WTC11 (cell line): ENCODE measurements around the gene RHOBTB3. TPM values are rescaled to one million over a fixed set of nuclear protein-coding genes. Genes with fewer than 3 reads are reported as not detected.

Experiments
- ATAC-seq: fragments of 200-7000 bp; cut with Tn5 transposase; 2 replicates; pipeline ENCODE4 v1.10.0; 2021; ENCODE audit warnings: mild to moderate bottlenecking, moderate library complexity
- CTCF ChIA-PET: fragments of 300-600 bp; sonication (Branson Sonifier 250); formaldehyde crosslinking; loops from one replicate; lab custom pipeline; 2021; ENCODE audit warnings: antibody characterized with exemption; lab: Charles Lee
- POLR2A ChIA-PET: fragments of 350-600 bp; sonication (Branson Sonifier 250); formaldehyde crosslinking; loops from one replicate; lab custom pipeline; 2021; ENCODE audit warnings: antibody characterized with exemption; lab: Charles Lee
- DNase-seq: peaks from one replicate; pipeline ENCODE4 v3.0.0; 2021; ENCODE audit warnings: low spot score
- H3K27ac Mint-ChIP-seq: 2 replicates; pipeline ENCODE4 v1.8.0; 2021; ENCODE audit warnings: mixed read lengths
- H3K27me3 Mint-ChIP-seq: 2 replicates; pipeline ENCODE4 v1.8.0; 2021; ENCODE audit warnings: low read depth, mild to moderate bottlenecking, moderate library complexity, mixed read lengths
- H3K36me3 Mint-ChIP-seq: 2 replicates; pipeline ENCODE4 v1.8.0; 2021; ENCODE audit warnings: mixed read lengths
- H3K4me1 Mint-ChIP-seq: 2 replicates; pipeline ENCODE4 v1.8.0; 2022; ENCODE audit warnings: mixed read lengths
- H3K4me3 Mint-ChIP-seq: 2 replicates; pipeline ENCODE4 v1.8.0; 2021; ENCODE audit warnings: mild to moderate bottlenecking, moderate library complexity, mixed read lengths
- H3K9me3 Mint-ChIP-seq: 2 replicates; pipeline ENCODE4 v1.8.0; 2021; ENCODE audit warnings: mixed read lengths
- CBFB ChIP-seq: sonication (generic); formaldehyde crosslinking; IDR thresholded peaks from 2 replicates; pipeline ENCODE4 v1.8.1; 2022; ENCODE audit warnings: mild to moderate bottlenecking, low read depth, missing genetic modification reagents
- E2F5 ChIP-seq: sonication (generic); formaldehyde crosslinking; IDR thresholded peaks from 2 replicates; pipeline ENCODE4 v1.8.1; 2022; ENCODE audit warnings: mild to moderate bottlenecking, moderate library complexity, missing genetic modification reagents
- HMGXB4 ChIP-seq: sonication (generic); formaldehyde crosslinking; IDR thresholded peaks from 2 replicates; pipeline ENCODE4 v1.8.1; 2023; ENCODE audit warnings: mild to moderate bottlenecking, moderate library complexity, missing genetic modification reagents
- KAT7 ChIP-seq: sonication (generic); formaldehyde crosslinking; IDR thresholded peaks from 2 replicates; pipeline ENCODE4 v1.8.1; 2023; ENCODE audit warnings: missing genetic modification reagents, mild to moderate bottlenecking, borderline replicate concordance
- MAX ChIP-seq: sonication (generic); formaldehyde crosslinking; IDR thresholded peaks from 2 replicates; pipeline ENCODE4 v1.8.0; 2022; ENCODE audit warnings: mild to moderate bottlenecking, missing genetic modification reagents
- MXD4 ChIP-seq: fragments of 250-450 bp; sonication (Bioruptor Pico); IDR thresholded peaks from 2 replicates; pipeline ENCODE4 v1.8.0; 2021; ENCODE audit warnings: mild to moderate bottlenecking, moderate library complexity, borderline replicate concordance
- NR1H2 ChIP-seq: sonication (generic); formaldehyde crosslinking; IDR thresholded peaks from 2 replicates; pipeline ENCODE4 v1.9.0; 2021; ENCODE audit warnings: mild to moderate bottlenecking, moderate library complexity, missing genetic modification reagents
- RORB ChIP-seq: fragments of 250-450 bp; sonication (Bioruptor Pico); IDR thresholded peaks from 2 replicates; pipeline ENCODE4 v1.9.0; 2021; ENCODE audit warnings: mild to moderate bottlenecking
- USF1 ChIP-seq: sonication (generic); formaldehyde crosslinking; IDR thresholded peaks from 2 replicates; pipeline ENCODE4 v1.8.0; 2022; ENCODE audit warnings: mild to moderate bottlenecking, missing genetic modification reagents
- ZBTB21 ChIP-seq: sonication (generic); formaldehyde crosslinking; IDR thresholded peaks from 2 replicates; pipeline ENCODE4 v1.8.1; 2023; ENCODE audit warnings: mild to moderate bottlenecking, missing genetic modification reagents, borderline replicate concordance
- ZNF219 ChIP-seq: sonication (generic); formaldehyde crosslinking; IDR thresholded peaks from 2 replicates; pipeline ENCODE4 v1.8.0; 2023; ENCODE audit warnings: missing genetic modification reagents, mild to moderate bottlenecking, borderline replicate concordance
- ZNF281 ChIP-seq: sonication (generic); formaldehyde crosslinking; IDR thresholded peaks from 2 replicates; pipeline ENCODE4 v1.8.0; 2023; ENCODE audit warnings: mild to moderate bottlenecking, missing genetic modification reagents
- ZNF396 ChIP-seq: fragments of 250-450 bp; sonication (Bioruptor Pico); IDR thresholded peaks from 2 replicates; pipeline ENCODE4 v1.8.0; 2021; ENCODE audit warnings: mild to moderate bottlenecking, moderate library complexity, borderline replicate concordance
- total RNA-seq: library from RNA; stranded (reverse); gene quantifications from 3 replicates; pipeline ENCODE4 v1.2.3, GENCODE V29; 2021
- TF ChIP-seq, protein P1 (sequence below): sonication (generic); formaldehyde crosslinking; IDR thresholded peaks from 2 replicates; pipeline ENCODE4 v1.8.1; 2023; ENCODE audit warnings: mild to moderate bottlenecking, missing genetic modification reagents, moderate library complexity
- TF ChIP-seq, protein P2 (sequence below): sonication (generic); formaldehyde crosslinking; IDR thresholded peaks from 2 replicates; pipeline ENCODE4 v1.8.1; 2023; ENCODE audit warnings: mild to moderate bottlenecking, missing genetic modification reagents
- TF ChIP-seq, protein P3 (sequence below): fragments of 250-450 bp; sonication (Bioruptor Pico); IDR thresholded peaks from 2 replicates; pipeline ENCODE4 v1.9.0; 2021; ENCODE audit warnings: mild to moderate bottlenecking
- TF ChIP-seq, protein P4 (sequence below): sonication (generic); formaldehyde crosslinking; IDR thresholded peaks from 2 replicates; pipeline ENCODE4 v1.8.1; 2023; ENCODE audit warnings: mild to moderate bottlenecking, missing genetic modification reagents, moderate library complexity
- TF ChIP-seq, protein P5 (sequence below): sonication (generic); formaldehyde crosslinking; conservative IDR thresholded peaks from 2 replicates; pipeline ENCODE4 v1.8.1; 2022; ENCODE audit warnings: mild to moderate bottlenecking, missing genetic modification reagents
- TF ChIP-seq, protein P6 (sequence below): sonication (generic); formaldehyde crosslinking; IDR thresholded peaks from 2 replicates; pipeline ENCODE4 v1.8.1; 2023; ENCODE audit warnings: mild to moderate bottlenecking, missing genetic modification reagents, borderline replicate concordance

RHOBTB3 gene
- total RNA-seq, 1 experiment from 2014 or later: 13.8 TPM

GRCh38 chr5:95731571-95732554, 727 bp downstream of the RHOBTB3 start:
- POLR2A ChIA-PET: interaction anchor here (1.1 to 2.5 kb wide), 4 partner anchors 21 to 700 kb away, joined by 3 to 19 read pairs (median 6); partner anchors contain the start of genes GLRX and RFESD
- peaks cover 39% of the 10 kb centered on the region for H3K4me1 Mint-ChIP-seq
- peaks cover 66% of the 10 kb centered on the region for H3K27me3 Mint-ChIP-seq
- H3K36me3 Mint-ChIP-seq: no peaks in the 10 kb centered on the region
- ATAC-seq: peak; percentile 57
- CTCF ChIA-PET: interaction anchor here (0.9 to 2.2 kb wide), 4 partner anchors 23 to 447 kb away, joined by 3 to 10 read pairs (median 6); partner anchors contain the start of gene MCTP1
- peak overlapping the region; percentile 87 for H3K4me3 Mint-ChIP-seq
- no peak overlapping the region for H3K27ac Mint-ChIP-seq
- no peaks in the 10 kb centered on the region for H3K9me3 Mint-ChIP-seq
- DNase-seq: peak; percentile 65
- no peak for TF ChIP-seq ZBTB21 (CRISPR knock-in tag)
- TF ChIP-seq CBFB (CRISPR knock-in tag): 0 out of 2 replicates have a peak, but pooled peaks have one; percentile 35
- peak; percentile 30; the same call in 1 of the 2 replicates for TF ChIP-seq USF1
- TF ChIP-seq, protein P1, sequence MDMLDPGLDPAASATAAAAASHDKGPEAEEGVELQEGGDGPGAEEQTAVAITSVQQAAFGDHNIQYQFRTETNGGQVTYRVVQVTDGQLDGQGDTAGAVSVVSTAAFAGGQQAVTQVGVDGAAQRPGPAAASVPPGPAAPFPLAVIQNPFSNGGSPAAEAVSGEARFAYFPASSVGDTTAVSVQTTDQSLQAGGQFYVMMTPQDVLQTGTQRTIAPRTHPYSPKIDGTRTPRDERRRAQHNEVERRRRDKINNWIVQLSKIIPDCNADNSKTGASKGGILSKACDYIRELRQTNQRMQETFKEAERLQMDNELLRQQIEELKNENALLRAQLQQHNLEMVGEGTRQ (CRISPR knock-in tag): no peak
- peak; percentile 79; the same call in 1 of the 2 replicates for TF ChIP-seq KAT7 (CRISPR knock-in tag)
- TF ChIP-seq HMGXB4: no peak; the same call in 1 of the 2 replicates
- TF ChIP-seq ZNF281 (CRISPR knock-in tag): no peak; the same call in 1 of the 2 replicates
- no peak for TF ChIP-seq NR1H2 (CRISPR knock-in tag)
- TF ChIP-seq RORB (CRISPR knock-in tag): no peak
- no peak for TF ChIP-seq ZNF219 (CRISPR knock-in tag)
- TF ChIP-seq, protein P2, sequence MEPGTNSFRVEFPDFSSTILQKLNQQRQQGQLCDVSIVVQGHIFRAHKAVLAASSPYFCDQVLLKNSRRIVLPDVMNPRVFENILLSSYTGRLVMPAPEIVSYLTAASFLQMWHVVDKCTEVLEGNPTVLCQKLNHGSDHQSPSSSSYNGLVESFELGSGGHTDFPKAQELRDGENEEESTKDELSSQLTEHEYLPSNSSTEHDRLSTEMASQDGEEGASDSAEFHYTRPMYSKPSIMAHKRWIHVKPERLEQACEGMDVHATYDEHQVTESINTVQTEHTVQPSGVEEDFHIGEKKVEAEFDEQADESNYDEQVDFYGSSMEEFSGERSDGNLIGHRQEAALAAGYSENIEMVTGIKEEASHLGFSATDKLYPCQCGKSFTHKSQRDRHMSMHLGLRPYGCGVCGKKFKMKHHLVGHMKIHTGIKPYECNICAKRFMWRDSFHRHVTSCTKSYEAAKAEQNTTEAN (CRISPR knock-in tag): 0 out of 2 replicates have a peak, but pooled peaks have one; percentile 32
- TF ChIP-seq, protein P3, sequence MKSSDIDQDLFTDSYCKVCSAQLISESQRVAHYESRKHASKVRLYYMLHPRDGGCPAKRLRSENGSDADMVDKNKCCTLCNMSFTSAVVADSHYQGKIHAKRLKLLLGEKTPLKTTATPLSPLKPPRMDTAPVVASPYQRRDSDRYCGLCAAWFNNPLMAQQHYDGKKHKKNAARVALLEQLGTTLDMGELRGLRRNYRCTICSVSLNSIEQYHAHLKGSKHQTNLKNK (CRISPR knock-in tag): no peak
- TF ChIP-seq, protein P4, sequence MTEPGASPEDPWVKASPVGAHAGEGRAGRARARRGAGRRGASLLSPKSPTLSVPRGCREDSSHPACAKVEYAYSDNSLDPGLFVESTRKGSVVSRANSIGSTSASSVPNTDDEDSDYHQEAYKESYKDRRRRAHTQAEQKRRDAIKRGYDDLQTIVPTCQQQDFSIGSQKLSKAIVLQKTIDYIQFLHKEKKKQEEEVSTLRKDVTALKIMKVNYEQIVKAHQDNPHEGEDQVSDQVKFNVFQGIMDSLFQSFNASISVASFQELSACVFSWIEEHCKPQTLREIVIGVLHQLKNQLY (CRISPR knock-in tag): no peak
- no peak for TF ChIP-seq ZNF396
- TF ChIP-seq MXD4 (CRISPR knock-in tag): no peak
- TF ChIP-seq, protein P5, sequence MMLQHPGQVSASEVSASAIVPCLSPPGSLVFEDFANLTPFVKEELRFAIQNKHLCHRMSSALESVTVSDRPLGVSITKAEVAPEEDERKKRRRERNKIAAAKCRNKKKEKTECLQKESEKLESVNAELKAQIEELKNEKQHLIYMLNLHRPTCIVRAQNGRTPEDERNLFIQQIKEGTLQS: no peak
- TF ChIP-seq MAX (CRISPR knock-in tag): peak; percentile 45
- TF ChIP-seq, protein P6, sequence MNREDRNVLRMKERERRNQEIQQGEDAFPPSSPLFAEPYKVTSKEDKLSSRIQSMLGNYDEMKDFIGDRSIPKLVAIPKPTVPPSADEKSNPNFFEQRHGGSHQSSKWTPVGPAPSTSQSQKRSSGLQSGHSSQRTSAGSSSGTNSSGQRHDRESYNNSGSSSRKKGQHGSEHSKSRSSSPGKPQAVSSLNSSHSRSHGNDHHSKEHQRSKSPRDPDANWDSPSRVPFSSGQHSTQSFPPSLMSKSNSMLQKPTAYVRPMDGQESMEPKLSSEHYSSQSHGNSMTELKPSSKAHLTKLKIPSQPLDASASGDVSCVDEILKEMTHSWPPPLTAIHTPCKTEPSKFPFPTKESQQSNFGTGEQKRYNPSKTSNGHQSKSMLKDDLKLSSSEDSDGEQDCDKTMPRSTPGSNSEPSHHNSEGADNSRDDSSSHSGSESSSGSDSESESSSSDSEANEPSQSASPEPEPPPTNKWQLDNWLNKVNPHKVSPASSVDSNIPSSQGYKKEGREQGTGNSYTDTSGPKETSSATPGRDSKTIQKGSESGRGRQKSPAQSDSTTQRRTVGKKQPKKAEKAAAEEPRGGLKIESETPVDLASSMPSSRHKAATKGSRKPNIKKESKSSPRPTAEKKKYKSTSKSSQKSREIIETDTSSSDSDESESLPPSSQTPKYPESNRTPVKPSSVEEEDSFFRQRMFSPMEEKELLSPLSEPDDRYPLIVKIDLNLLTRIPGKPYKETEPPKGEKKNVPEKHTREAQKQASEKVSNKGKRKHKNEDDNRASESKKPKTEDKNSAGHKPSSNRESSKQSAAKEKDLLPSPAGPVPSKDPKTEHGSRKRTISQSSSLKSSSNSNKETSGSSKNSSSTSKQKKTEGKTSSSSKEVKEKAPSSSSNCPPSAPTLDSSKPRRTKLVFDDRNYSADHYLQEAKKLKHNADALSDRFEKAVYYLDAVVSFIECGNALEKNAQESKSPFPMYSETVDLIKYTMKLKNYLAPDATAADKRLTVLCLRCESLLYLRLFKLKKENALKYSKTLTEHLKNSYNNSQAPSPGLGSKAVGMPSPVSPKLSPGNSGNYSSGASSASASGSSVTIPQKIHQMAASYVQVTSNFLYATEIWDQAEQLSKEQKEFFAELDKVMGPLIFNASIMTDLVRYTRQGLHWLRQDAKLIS (CRISPR knock-in tag): no peak
- TF ChIP-seq E2F5: 0 out of 2 replicates have a peak, but pooled peaks have one; percentile 6
